Measurements from ENCODE around the gene GPR132.

- TF ChIP-seq CTCF (conservative IDR thresholded peaks at IDR 0.05) (no peak), EZH2 (IDR thresholded peaks at IDR 0.05; ENCODE audit: low read depth) (no peak)
Observed at GRCh38 chr14:105092171-105093037, 27.2 kb upstream of the GPR132 start.

Measured in PC-9 (cell line).